Measurements from ENCODE around the gene NEB. TPM values are rescaled to one million over a fixed set of nuclear protein-coding genes. Genes with fewer than 3 reads are reported as not detected.

NEB gene
- total RNA-seq, 8 experiments from 2014 or later, result 1.7 to 4.3 (median 3.7) TPM

DNA sequence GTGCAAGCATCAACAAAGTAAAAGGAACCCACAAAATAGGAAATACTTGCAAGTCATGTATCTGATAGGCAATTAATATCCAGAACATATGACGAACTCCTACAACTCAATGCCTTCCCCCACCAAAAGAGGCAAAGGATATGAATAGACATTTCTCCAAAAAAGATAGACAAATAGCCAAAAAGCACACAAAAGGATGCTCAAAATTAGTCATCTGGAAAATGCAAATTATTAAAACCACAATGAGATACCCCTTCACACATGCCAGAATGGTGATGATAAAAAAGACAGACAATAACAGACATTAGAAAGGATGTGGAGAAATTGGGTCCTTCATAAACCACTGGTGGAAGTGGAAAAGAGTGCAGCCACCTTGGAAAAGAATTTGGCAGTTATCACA lies 248.2 kb downstream of the NEB start:
- H3K4me1 ChIP-seq (replicated peaks in 1 of 2), result no peaks in the 10 kb centered on the region
- ATAC-seq (replicated peaks in 6 of 8), result no peak
- no peak overlapping the region for H3K4me3 ChIP-seq
- no peak overlapping the region for H3K27ac ChIP-seq
- in situ Hi-C loops (cut with MboI; ENCODE audit: low pct_unique_long_range_greater_than_20kb in 2 of 9, low sequenced_read_pairs in 9 of 9, unreplicated experiment in 9 of 9), result no loop called here
- WGBS, 10 experiments, result 80 to 100% (median 100%) methylated on average over 1 of the region's 1 CpG; no CpG with 5 or more reads in 1 of the 10 experiments

DNA sequence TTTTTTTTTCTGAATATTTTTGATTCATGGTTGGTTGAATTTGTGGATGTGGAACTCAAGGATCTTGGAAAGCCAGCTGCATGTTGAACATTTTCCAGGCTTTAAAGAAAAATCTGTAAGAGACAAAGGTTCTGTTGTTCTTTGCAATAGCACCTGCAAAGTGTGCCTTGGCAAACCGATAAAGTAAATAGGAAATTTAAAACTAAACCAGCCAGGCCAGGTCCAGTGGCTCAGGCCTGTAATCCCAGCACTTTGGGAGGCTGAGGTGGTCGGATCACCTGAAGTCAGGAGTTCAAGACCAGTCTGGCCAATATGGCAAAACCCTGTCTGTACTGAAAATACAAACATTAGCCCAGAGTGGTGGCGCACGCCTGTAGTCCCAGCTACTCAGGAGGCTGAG lies 250.2 kb downstream of the NEB start:
- Histone ChIP-seq H3K4me3 (no peak overlapping the region), H3K27ac (no peak overlapping the region), H3K4me1 (replicated peaks in 1 of 2) (no peaks in the 10 kb centered on the region)
- in situ Hi-C loops (cut with MboI; ENCODE audit: low pct_unique_long_range_greater_than_20kb in 2 of 9, low sequenced_read_pairs in 9 of 9, unreplicated experiment in 9 of 9), result no loop called here
- ATAC-seq (replicated peaks in 6 of 8), result no peak
- 83 to 100% (median 97%) methylated on average over 1 to 3 of the region's 4 CpGs; no CpG with 5 or more reads in 2 of the 10 experiments for WGBS, 10 experiments

DNA sequence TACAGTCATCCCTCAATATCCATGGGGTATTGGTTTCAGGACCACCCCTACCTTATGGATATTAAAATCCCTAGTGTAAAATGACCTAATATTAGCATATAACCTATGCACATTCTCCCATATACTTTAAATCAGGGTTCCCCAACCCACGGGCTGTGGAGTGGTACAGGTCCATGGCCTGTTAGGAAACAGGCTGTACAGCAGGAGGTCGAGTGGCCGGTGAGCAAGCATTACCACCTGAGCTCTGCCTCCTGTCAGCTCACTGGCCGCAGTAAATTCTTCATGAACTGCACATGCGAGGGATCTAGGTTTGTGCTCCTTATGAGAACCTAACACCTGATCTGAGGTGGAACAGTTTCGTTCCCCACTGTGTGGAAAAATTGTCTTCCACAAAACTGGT lies 250.7 kb downstream of the NEB start:
- in situ Hi-C loops (cut with MboI; ENCODE audit: low pct_unique_long_range_greater_than_20kb in 2 of 9, low sequenced_read_pairs in 9 of 9, unreplicated experiment in 9 of 9), result no loop called here

DNA sequence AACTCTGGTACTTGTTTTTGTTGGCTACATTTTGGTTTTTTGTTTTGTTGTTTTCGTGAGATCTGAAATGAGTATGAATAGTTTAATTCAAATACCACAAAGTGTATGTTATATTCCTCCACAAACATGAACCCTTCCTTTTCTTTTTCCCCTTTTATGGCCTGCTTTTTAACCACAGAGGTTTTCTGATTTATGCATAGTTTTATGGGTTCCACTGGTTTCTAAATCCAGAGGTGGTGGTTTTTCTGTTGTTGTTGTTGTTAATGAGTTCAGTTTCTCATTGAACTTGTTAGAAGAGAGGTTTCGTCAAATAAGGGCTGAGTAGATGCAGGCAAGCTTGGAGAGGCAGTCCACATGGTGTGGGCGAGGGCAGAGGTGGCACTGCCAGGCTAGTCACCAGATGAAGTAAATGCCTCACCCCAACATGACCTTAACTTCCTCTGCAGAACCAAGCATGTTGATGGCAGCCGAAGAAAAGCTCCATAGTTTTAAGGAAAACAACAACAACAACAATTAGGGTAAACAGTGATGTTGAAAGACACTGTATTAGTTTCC lies 252.0 kb downstream of the NEB start:
- ATAC-seq (replicated peaks in 6 of 8), result no peak
- WGBS, 10 experiments, result 80 to 100% (median 100%) methylated on average over 1 to 4 of the region's 4 CpGs; no CpG with 5 or more reads in 1 of the 10 experiments
- H3K27ac ChIP-seq, result no peak overlapping the region
- no peaks in the 10 kb centered on the region for H3K4me1 ChIP-seq (replicated peaks in 1 of 2)
- no peak overlapping the region for H3K4me3 ChIP-seq
- in situ Hi-C loops (cut with MboI; ENCODE audit: low pct_unique_long_range_greater_than_20kb in 2 of 9, low sequenced_read_pairs in 9 of 9, unreplicated experiment in 9 of 9), result no loop called here

More for the DNA sequence above, 250.7 kb downstream of the NEB start:
- no peak overlapping the region for H3K4me3 ChIP-seq
- H3K4me1 ChIP-seq (replicated peaks in 1 of 2), result no peaks in the 10 kb centered on the region
- no peak for ATAC-seq (replicated peaks in 6 of 8)
- WGBS, 10 experiments, result 80 to 100% (median 88%) methylated on average over 1 to 5 of the region's 6 CpGs; no CpG with 5 or more reads in 3 of the 10 experiments
- H3K27ac ChIP-seq, result no peak overlapping the region

DNA sequence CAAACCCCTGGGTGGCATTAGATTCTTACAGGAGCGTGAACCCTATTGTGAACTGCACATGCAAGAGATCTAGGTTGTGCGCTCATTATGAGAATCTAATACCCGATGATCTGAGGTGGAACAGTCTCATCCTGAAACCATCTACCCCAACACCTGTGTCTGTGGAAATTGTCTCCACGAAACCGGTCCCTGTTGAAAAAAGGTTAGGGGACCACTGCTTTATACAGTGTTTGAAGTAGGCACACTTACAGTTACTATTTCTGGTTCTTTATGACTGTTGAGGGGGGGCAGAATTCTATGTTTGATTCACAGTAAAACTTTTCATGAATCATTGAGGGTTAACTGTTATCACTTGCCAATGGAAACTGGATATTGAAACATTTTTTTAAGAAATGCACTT lies 252.5 kb downstream of the NEB start:
- in situ Hi-C loops (cut with MboI; ENCODE audit: low pct_unique_long_range_greater_than_20kb in 2 of 9, low sequenced_read_pairs in 9 of 9, unreplicated experiment in 9 of 9), result no loop called here
- no peak overlapping the region for H3K27ac ChIP-seq
- WGBS, 10 experiments, result 93 to 100% (median 98%) methylated on average over 3 to 5 of the region's 5 CpGs; no CpG with 5 or more reads in 2 of the 10 experiments
- H3K4me3 ChIP-seq, result no peak overlapping the region
- no peak for ATAC-seq (replicated peaks in 6 of 8)
- H3K4me1 ChIP-seq (replicated peaks in 1 of 2), result no peaks in the 10 kb centered on the region

DNA sequence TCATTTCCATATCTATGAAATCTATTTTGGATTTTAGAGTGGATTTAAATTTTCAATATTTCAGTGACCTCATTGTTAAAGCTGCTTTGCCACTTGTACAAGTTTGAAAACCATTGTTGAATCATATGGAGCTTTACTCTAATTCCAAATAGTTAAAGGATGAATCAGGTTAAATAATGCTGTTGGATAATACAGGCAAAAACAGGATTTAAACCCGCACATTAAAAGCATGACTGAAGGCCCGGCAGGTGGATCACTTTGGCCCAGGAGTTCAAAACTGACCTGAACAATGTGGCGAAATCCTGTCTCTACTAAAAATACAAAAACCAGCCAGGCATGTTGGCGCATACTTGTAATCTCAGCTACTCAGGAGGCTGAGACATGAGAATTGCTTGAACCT lies 256.3 kb downstream of the NEB start:
- ATAC-seq (replicated peaks in 6 of 8), result no peak
- Histone ChIP-seq H3K27ac (no peak overlapping the region), H3K4me1 (replicated peaks in 1 of 2) (no peaks in the 10 kb centered on the region), H3K4me3 (no peak overlapping the region)
- 92 to 100% (median 98%) methylated on average over 2 to 4 of the region's 4 CpGs; no CpG with 5 or more reads in 1 of the 10 experiments for WGBS, 10 experiments
- in situ Hi-C loops (cut with MboI; ENCODE audit: low pct_unique_long_range_greater_than_20kb in 2 of 9, low sequenced_read_pairs in 9 of 9, unreplicated experiment in 9 of 9), result no loop called here

DNA sequence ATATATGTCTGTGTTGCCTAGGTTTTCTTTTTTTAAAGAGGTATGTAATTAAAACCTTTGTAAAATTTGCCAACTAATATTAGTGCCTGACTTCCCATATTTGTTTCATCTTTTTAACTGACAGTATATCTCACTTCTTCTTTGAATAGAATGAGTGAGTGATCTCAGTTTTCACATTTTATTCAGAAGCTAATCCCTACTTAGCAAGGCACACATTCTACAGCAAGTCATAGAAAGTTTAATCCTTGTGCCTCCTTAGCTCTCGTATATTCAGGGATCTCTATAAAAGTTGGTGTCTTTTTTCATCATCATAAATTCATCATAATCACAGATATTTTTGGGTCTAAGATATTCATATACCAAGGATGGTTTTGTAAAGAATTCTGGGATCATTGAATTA lies 258.0 kb downstream of the NEB start:
- Histone ChIP-seq H3K27ac (no peak overlapping the region), H3K4me1 (replicated peaks in 1 of 2) (no peaks in the 10 kb centered on the region), H3K4me3 (no peak overlapping the region)
- 0 to 100% (median 100%) methylated on average over 1 of the region's 1 CpG; no CpG with 5 or more reads in 3 of the 10 experiments for WGBS, 10 experiments
- peak in 3 of 8 experiments; percentile 44 to 95 (median 78) for ATAC-seq (replicated peaks in 6 of 8)
- in situ Hi-C loops (cut with MboI; ENCODE audit: low pct_unique_long_range_greater_than_20kb in 2 of 9, low sequenced_read_pairs in 9 of 9, unreplicated experiment in 9 of 9), result no loop called here

DNA sequence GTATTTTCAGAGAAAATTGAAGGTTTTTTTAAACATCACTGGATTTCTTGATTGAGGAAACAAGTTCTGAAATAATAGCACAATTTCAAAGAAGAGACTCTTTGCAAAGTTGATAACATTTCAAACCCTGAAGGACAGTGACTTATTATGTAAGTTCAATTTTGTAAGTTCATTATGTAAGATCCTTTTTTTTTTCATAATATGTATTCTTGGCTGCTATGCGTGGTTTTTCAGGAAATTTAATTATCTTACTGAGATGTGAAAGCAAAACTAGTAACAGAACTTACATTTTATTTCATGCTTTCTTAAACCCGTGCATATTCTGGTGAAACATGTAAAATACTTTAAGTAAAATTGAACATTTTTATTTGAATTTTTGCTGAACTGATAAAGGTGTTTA lies 259.2 kb downstream of the NEB start:
- in situ Hi-C loops (cut with MboI; ENCODE audit: low pct_unique_long_range_greater_than_20kb in 2 of 9, low sequenced_read_pairs in 9 of 9, unreplicated experiment in 9 of 9), result no loop called here

DNA sequence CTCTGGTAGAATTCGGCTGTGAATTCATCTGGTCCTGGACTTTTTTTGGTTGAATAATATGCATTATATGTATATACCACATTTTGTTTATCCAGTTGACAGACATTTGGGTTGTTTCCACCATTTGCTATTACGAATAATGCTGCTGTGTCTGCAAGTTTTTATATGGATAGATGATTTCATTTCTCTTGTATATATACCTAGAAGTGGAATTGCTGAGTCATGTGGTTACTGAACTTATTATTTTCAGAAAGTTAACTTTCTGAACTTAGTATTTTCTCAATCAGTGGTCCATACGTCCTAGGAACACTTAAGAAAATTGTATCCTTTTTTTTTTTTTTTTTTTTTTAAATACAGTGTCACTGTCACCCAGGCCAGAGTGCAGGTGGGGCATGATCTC lies 261.3 kb downstream of the NEB start:
- H3K27ac ChIP-seq, result no peak overlapping the region
- H3K4me1 ChIP-seq (replicated peaks in 1 of 2), result no peaks in the 10 kb centered on the region
- ATAC-seq (replicated peaks in 6 of 8), result no peak
- H3K4me3 ChIP-seq, result no peak overlapping the region
- WGBS, 10 experiments, result 39 to 100% (median 92%) methylated on average over 1 to 3 of the region's 3 CpGs
- in situ Hi-C loops (cut with MboI; ENCODE audit: low pct_unique_long_range_greater_than_20kb in 2 of 9, low sequenced_read_pairs in 9 of 9, unreplicated experiment in 9 of 9), result no loop called here

More for the DNA sequence above, 259.2 kb downstream of the NEB start:
- no peak overlapping the region for H3K4me3 ChIP-seq
- no peak for ATAC-seq (replicated peaks in 6 of 8)
- no peak overlapping the region for H3K27ac ChIP-seq
- no peaks in the 10 kb centered on the region for H3K4me1 ChIP-seq (replicated peaks in 1 of 2)
- WGBS, 10 experiments, result 0 to 100% (median 85%) methylated on average over 1 to 2 of the region's 2 CpGs

DNA sequence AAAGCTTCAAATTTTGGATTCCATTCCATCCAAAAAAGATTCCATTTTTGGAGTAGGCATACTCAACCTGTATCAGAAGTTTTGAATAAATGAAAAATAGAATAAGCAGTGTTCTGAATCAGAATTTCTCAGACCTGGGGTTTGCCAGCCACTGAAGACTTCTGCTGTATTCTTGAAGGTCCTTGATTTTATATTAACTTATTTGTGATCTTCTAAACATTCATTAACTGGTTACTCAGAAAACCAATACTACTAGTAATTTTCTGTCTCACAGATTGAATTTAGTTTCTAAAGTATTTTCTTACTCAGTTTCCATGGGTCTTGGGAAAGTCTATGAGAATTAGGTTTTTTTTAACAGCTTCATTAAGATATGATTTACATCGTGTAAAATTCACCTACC lies 263.7 kb downstream of the NEB start:
- no peak for ATAC-seq (replicated peaks in 6 of 8)
- in situ Hi-C loops (cut with MboI; ENCODE audit: low pct_unique_long_range_greater_than_20kb in 2 of 9, low sequenced_read_pairs in 9 of 9, unreplicated experiment in 9 of 9), result no loop called here
- WGBS, 10 experiments, result 89 to 100% (median 100%) methylated on average over 1 of the region's 1 CpG; no CpG with 5 or more reads in 1 of the 10 experiments
- Histone ChIP-seq H3K4me3 (no peak overlapping the region), H3K27ac (no peak overlapping the region), H3K4me1 (replicated peaks in 1 of 2) (no peaks in the 10 kb centered on the region)

DNA sequence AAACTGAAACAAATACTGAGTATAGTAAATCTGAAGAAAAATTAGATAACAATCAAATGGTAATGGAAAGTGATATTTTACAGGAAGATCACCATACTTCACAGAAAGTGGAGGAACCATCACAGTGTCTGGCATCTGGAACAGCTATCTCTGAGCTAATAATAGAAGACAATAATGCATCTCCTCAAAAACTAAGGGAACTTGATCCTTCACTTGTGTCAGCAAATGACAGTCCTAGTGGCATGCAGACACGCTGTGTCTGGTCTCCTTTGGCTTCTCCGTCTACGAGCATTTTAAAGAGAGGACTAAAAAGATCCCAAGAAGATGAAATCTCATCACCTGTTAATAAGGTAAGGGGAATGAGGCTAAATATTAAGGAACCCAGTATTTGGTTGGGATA lies 268.5 kb downstream of the NEB start:
- Histone ChIP-seq H3K4me3 (no peak overlapping the region), H3K4me1 (replicated peaks in 1 of 2) (no peaks in the 10 kb centered on the region), H3K27ac (no peak overlapping the region)
- in situ Hi-C loops (cut with MboI; ENCODE audit: low pct_unique_long_range_greater_than_20kb in 2 of 9, low sequenced_read_pairs in 9 of 9, unreplicated experiment in 9 of 9), result no loop called here
- 82 to 100% (median 100%) methylated on average over 1 to 2 of the region's 3 CpGs; no CpG with 5 or more reads in 4 of the 10 experiments for WGBS, 10 experiments
- no peak for ATAC-seq (replicated peaks in 6 of 8)

DNA sequence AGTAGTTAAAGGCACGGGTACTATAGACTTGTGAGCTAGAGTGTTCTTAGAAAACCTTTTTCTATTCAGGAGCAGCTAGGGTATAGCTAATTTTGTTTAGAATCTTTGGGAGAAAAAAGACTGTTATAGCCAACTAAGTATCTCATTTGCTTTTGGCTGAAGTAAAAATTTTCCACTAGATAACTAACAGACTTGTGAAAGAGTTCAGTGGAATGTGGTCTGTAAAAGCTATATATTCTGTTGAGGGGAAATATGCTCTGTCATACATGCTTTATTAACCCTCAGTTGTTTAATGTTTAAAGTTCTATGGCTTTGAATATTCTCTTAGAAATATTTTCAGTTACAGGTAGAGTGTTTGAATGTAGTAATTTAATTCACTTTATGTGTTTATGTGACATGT lies 274.9 kb downstream of the NEB start:
- Histone ChIP-seq H3K27ac (no peak overlapping the region), H3K4me3 (no peak overlapping the region), H3K4me1 (replicated peaks in 1 of 2) (no peaks in the 10 kb centered on the region)
- WGBS, 10 experiments, result 83 to 100% (median 100%) methylated on average over 1 of the region's 1 CpG; no CpG with 5 or more reads in 2 of the 10 experiments
- in situ Hi-C loops (cut with MboI; ENCODE audit: low pct_unique_long_range_greater_than_20kb in 2 of 9, low sequenced_read_pairs in 9 of 9, unreplicated experiment in 9 of 9), result no loop called here
- no peak for ATAC-seq (replicated peaks in 6 of 8)

DNA sequence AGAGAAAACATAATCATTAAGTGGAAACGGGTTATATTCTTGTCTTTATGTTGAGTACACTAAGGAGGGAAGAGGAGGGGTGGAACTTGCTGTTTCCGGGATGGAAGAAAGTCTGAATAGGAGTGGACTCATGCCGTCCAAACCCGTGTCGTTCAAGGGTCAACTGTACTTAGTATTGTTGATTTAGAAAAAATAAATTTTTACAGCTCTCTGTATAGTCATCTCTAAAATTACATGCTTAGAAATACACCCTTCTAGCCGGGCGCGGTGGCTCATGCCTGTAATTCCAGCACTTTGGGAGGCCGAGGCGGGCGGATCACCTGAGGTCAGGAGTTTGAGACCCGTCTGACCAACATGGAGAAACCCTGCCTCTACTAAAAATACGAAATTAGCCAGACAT lies 295.1 kb downstream of the NEB start:
- 89 to 100% (median 96%) methylated on average over 1 to 10 of the region's 13 CpGs; no CpG with 5 or more reads in 2 of the 10 experiments for WGBS, 10 experiments
- H3K4me1 ChIP-seq (replicated peaks in 1 of 2), result no peaks in the 10 kb centered on the region
- ATAC-seq (replicated peaks in 6 of 8), result no peak
- H3K4me3 ChIP-seq, result no peak overlapping the region
- H3K27ac ChIP-seq, result no peak overlapping the region
- in situ Hi-C loops (cut with MboI; ENCODE audit: low pct_unique_long_range_greater_than_20kb in 2 of 9, low sequenced_read_pairs in 9 of 9, unreplicated experiment in 9 of 9), result loop anchor here in 1 of 9 experiments (25.0 kb wide), 1 partner anchor 177 kb away; the partner anchor contains the start of gene RBM43

DNA sequence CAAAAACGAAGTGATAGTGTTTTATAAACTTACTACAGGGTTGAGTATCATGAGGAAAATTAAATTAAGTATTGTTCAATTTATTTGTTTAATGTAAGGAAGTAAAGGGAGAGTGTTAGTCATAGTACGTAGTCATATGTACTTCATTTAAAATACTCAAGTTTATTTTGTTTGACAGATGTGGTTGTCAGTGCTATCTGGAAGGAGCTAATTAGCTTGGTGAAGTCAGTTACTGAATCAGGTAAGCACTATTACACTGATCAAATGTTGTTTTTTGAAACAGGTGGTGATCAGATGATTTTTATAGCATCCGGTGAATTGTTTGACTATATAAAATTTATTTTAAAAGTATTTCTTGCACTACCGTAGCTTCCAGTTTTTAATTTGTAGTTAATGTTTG lies 295.8 kb downstream of the NEB start:
- Histone ChIP-seq H3K4me1 (replicated peaks in 1 of 2) (no peaks in the 10 kb centered on the region), H3K27ac (no peak overlapping the region), H3K4me3 (no peak overlapping the region)
- in situ Hi-C loops (cut with MboI; ENCODE audit: low pct_unique_long_range_greater_than_20kb in 2 of 9, low sequenced_read_pairs in 9 of 9, unreplicated experiment in 9 of 9), result loop anchor here in 1 of 9 experiments (25.0 kb wide), 1 partner anchor 176 kb away; the partner anchor contains the start of gene RBM43
- WGBS, 10 experiments, result 84 to 100% (median 92%) methylated on average over 2 to 4 of the region's 4 CpGs; no CpG with 5 or more reads in 1 of the 10 experiments
- ATAC-seq (replicated peaks in 6 of 8), result no peak
